CD4-positive, alpha-beta memory T cell (primary cell): ENCODE data around the gene UBR1. TPM values are rescaled to one million over a fixed set of nuclear protein-coding genes. Genes with fewer than 3 reads are reported as not detected.
"Not testable (repeated sequence)": the region's sequence is repeated elsewhere in the genome, so short reads cannot be mapped to it uniquely, and the experiment has no call there.

Experiments
- CTCF ChIA-PET: fragments of 350-600 bp; sonication (Branson Sonifier 250); formaldehyde crosslinking; loops from one replicate; lab custom pipeline; 2021; ENCODE audit warnings: inconsistent platforms; ENCODE audit not compliant: partially characterized antibody; lab: Charles Lee
- POLR2A ChIA-PET: fragments of 350-600 bp; sonication (Branson Sonifier 250); formaldehyde crosslinking; loops from one replicate; lab custom pipeline; 2021; ENCODE audit not compliant: partially characterized antibody; lab: Charles Lee
- DNase-seq, 5 donors: peaks; one replicate each; pipeline versions ENCODE4 v3.0.0 to v3.0.0-alpha.2; 2020 to 2022; ENCODE audit warnings: mixed read lengths in 1 of 5
- H3K27ac ChIP-seq: one replicate; pipeline ENCODE4 v1.7.0; 2013; ENCODE audit warnings: low read depth, low read length
- H3K27me3 ChIP-seq: 2 replicates; pipeline ENCODE4 v1.7.0; 2013; ENCODE audit warnings: mild to moderate bottlenecking, low read length, moderate library complexity; ENCODE audit not compliant: insufficient read depth
- H3K36me3 ChIP-seq: 2 replicates; pipeline ENCODE4 v1.7.0; 2013; ENCODE audit warnings: mild to moderate bottlenecking, low read length, moderate library complexity; ENCODE audit not compliant: insufficient read depth
- H3K4me1 ChIP-seq: 2 replicates; pipeline ENCODE4 v1.7.0; 2013; ENCODE audit warnings: mild to moderate bottlenecking, low read length, moderate library complexity; ENCODE audit not compliant: insufficient read depth
- H3K4me3 ChIP-seq, 2 donors: one replicate each; pipeline ENCODE4 v1.7.0; 2013; ENCODE audit warnings: low read length in 2 of 2, mild to moderate bottlenecking in 1 of 2
- H3K9me3 ChIP-seq, 2 donors: one replicate each; pipeline ENCODE4 v1.7.0; 2013; ENCODE audit warnings: low read length in 2 of 2, control low read depth in 1 of 2; ENCODE audit not compliant: control insufficient read depth in 1 of 2
- H3K27ac Mint-ChIP-seq, 7 donors: one replicate each; pipeline ENCODE4 v1.8.0; 2020 to 2021; ENCODE audit warnings: mixed read lengths in 7 of 7, mild to moderate bottlenecking in 6 of 7, inconsistent platforms in 3 of 7, moderate library complexity in 3 of 7
- H3K27me3 Mint-ChIP-seq, 2 donors: one replicate each; pipeline ENCODE4 v1.8.0; 2020 to 2021; ENCODE audit warnings: mixed read lengths in 2 of 2
- H3K36me3 Mint-ChIP-seq, 2 donors: one replicate each; pipeline ENCODE4 v1.8.0; 2020 to 2021; ENCODE audit warnings: mixed read lengths in 2 of 2, inconsistent platforms in 1 of 2, mild to moderate bottlenecking in 1 of 2
- H3K4me1 Mint-ChIP-seq, 4 donors: one replicate each; pipeline ENCODE4 v1.8.0; 2020 to 2021; ENCODE audit warnings: mixed read lengths in 4 of 4, mild to moderate bottlenecking in 1 of 4
- H3K4me3 Mint-ChIP-seq, 8 donors: one replicate each; pipeline ENCODE4 v1.8.0; 2020 to 2021; ENCODE audit warnings: mixed read lengths in 8 of 8, mild to moderate bottlenecking in 7 of 8, moderate library complexity in 6 of 8, inconsistent platforms in 3 of 8
- H3K9me3 Mint-ChIP-seq, 8 donors: one replicate each; pipeline ENCODE4 v1.8.0; 2020 to 2021; ENCODE audit warnings: mixed read lengths in 8 of 8, mild to moderate bottlenecking in 5 of 8, inconsistent platforms in 3 of 8, moderate library complexity in 1 of 8
- intact Hi-C: fragments of 100-400 bp; cut with micrococcal nuclease; formaldehyde crosslinking; loops from one replicate; pipeline ENCODE4 v1.15.1; 2023
- polyA plus RNA-seq, 2 donors: library from polyadenylated mRNA; unstranded; fragments of 300-500 nt; fragmentation: Illumina TruSeq; gene quantifications; one replicate each; pipeline ENCODE4 v1.2.3, GENCODE V29; 2021
- total RNA-seq, 2 experiments: library from RNA; stranded (reverse); gene quantifications; one replicate each; pipeline ENCODE4 v1.2.3, GENCODE V29; 2021

UBR1 gene
- total and polyA plus RNA-seq, 4 experiments from 2014 or later: 12.9 to 50.6 (median 33.8) TPM

GRCh38 chr15:43006991-43007390 is 98.8 kb downstream of the UBR1 start:
- DNase-seq: no peak
- no peaks in the 10 kb centered on the region for H3K27me3 ChIP-seq
- ChIA-PET CTCF (no interaction called here), POLR2A (no interaction called here)
- no peak overlapping the region for H3K27ac ChIP-seq
- peaks cover 31% of the 10 kb centered on the region for H3K36me3 ChIP-seq
- Mint-ChIP-seq H3K9me3 (peaks cover 0 to 2% (median 0%) of the 10 kb centered on the region in 8 donors), H3K36me3 (peaks cover 49 to 53% of the 10 kb centered on the region in 2 donors), H3K27ac (no peak overlapping the region), H3K27me3 (no peaks in the 10 kb centered on the region), H3K4me1 (peaks cover 0 to 1% (median 0%) of the 10 kb centered on the region in 4 donors), H3K4me3 (no peak overlapping the region)
- intact Hi-C loops: no loop called here
- no peaks in the 10 kb centered on the region for H3K4me1 ChIP-seq
- H3K4me3 ChIP-seq: no peak overlapping the region
- H3K9me3 ChIP-seq: no peaks in the 10 kb centered on the region

- CTCF ChIA-PET, H3K4me1 Mint-ChIP-seq, H3K4me1 ChIP-seq, H3K27me3 ChIP-seq, intact Hi-C loops, DNase-seq, H3K4me3 ChIP-seq, H3K9me3 Mint-ChIP-seq, H3K4me3 Mint-ChIP-seq, H3K27ac ChIP-seq, POLR2A ChIA-PET, H3K27me3 Mint-ChIP-seq, H3K9me3 ChIP-seq, H3K27ac Mint-ChIP-seq: not testable (repeated sequence)
- H3K36me3 Mint-ChIP-seq: peaks cover 39 to 40% of the 10 kb centered on the region in 2 donors
- H3K36me3 ChIP-seq: peaks cover 27% of the 10 kb centered on the region
These were observed 100.8 kb downstream of the UBR1 start for GRCh38 chr15:43004886-43005595.

GRCh38 chr15:42999201-42999779 is 106.5 kb downstream of the UBR1 start:
- peak overlapping the region in 1 of 7 donors; percentile 55 for H3K27ac Mint-ChIP-seq
- intact Hi-C loops: no loop called here

GRCh38 chr15:42996871-42997270 is 109.0 kb downstream of the UBR1 start:
- no peak for DNase-seq
- Mint-ChIP-seq H3K27ac (no peak overlapping the region), H3K4me3 (no peak overlapping the region), H3K4me1 (peaks cover 0 to 2% (median under 1%) of the 10 kb centered on the region in 4 donors), H3K9me3 (no peaks in the 10 kb centered on the region), H3K27me3 (no peaks in the 10 kb centered on the region), H3K36me3 (peaks cover 27 to 45% of the 10 kb centered on the region in 2 donors)
- H3K27me3 ChIP-seq: no peaks in the 10 kb centered on the region
- ChIA-PET POLR2A (no interaction called here), CTCF (no interaction called here)
- H3K27ac ChIP-seq: no peak overlapping the region
- H3K36me3 ChIP-seq: no peaks in the 10 kb centered on the region
- H3K4me1 ChIP-seq: no peaks in the 10 kb centered on the region
- intact Hi-C loops: no loop called here
- H3K9me3 ChIP-seq: no peaks in the 10 kb centered on the region
- no peak overlapping the region for H3K4me3 ChIP-seq

More at GRCh38 chr15:42999201-42999779, 106.5 kb downstream of the UBR1 start:
- H3K27me3 ChIP-seq: no peaks in the 10 kb centered on the region
- peaks cover 0 to 4% (median under 1%) of the 10 kb centered on the region in 4 donors for H3K4me1 Mint-ChIP-seq
- DNase-seq: no peak
- no peak overlapping the region for H3K4me3 ChIP-seq
- no peaks in the 10 kb centered on the region for H3K4me1 ChIP-seq
- peaks cover 38 to 48% of the 10 kb centered on the region in 2 donors for H3K36me3 Mint-ChIP-seq
- POLR2A ChIA-PET: no interaction called here
- peaks cover 0 to 2% (median 0%) of the 10 kb centered on the region in 8 donors for H3K9me3 Mint-ChIP-seq
- no peak overlapping the region for H3K27ac ChIP-seq
- peaks cover 10% of the 10 kb centered on the region for H3K36me3 ChIP-seq
- CTCF ChIA-PET: no interaction called here
- H3K27me3 Mint-ChIP-seq: no peaks in the 10 kb centered on the region
- H3K9me3 ChIP-seq: no peaks in the 10 kb centered on the region
- no peak overlapping the region for H3K4me3 Mint-ChIP-seq

- H3K9me3 Mint-ChIP-seq: no peaks in the 10 kb centered on the region
- no peak for DNase-seq
- H3K36me3 Mint-ChIP-seq: peaks cover 30 to 50% of the 10 kb centered on the region in 2 donors
- Histone ChIP-seq H3K4me1 (no peaks in the 10 kb centered on the region), H3K9me3 (no peaks in the 10 kb centered on the region), H3K27me3 (no peaks in the 10 kb centered on the region), H3K36me3 (no peaks in the 10 kb centered on the region), H3K4me3 (no peak overlapping the region), H3K27ac (no peak overlapping the region)
- POLR2A ChIA-PET: no interaction called here
- peak overlapping the region in 1 of 7 donors; percentile 1 for H3K27ac Mint-ChIP-seq
- H3K4me3 Mint-ChIP-seq: no peak overlapping the region
- intact Hi-C loops: no loop called here
- CTCF ChIA-PET: no interaction called here
- peaks cover 0 to 3% (median under 1%) of the 10 kb centered on the region in 4 donors for H3K4me1 Mint-ChIP-seq
- H3K27me3 Mint-ChIP-seq: no peaks in the 10 kb centered on the region
These were observed 111.3 kb downstream of the UBR1 start for GRCh38 chr15:42994546-42994945.

GRCh38 chr15:42992626-42993025 is 113.2 kb downstream of the UBR1 start:
- no peaks in the 10 kb centered on the region for H3K9me3 Mint-ChIP-seq
- H3K27ac ChIP-seq: no peak overlapping the region
- no peaks in the 10 kb centered on the region for H3K27me3 Mint-ChIP-seq
- no peak for DNase-seq
- peaks cover 40 to 54% of the 10 kb centered on the region in 2 donors for H3K36me3 Mint-ChIP-seq
- H3K4me1 ChIP-seq: no peaks in the 10 kb centered on the region
- no peak overlapping the region for H3K4me3 Mint-ChIP-seq
- H3K27me3 ChIP-seq: no peaks in the 10 kb centered on the region
- H3K9me3 ChIP-seq: no peaks in the 10 kb centered on the region
- no peak overlapping the region for H3K4me3 ChIP-seq
- peaks cover 0 to 4% (median 1%) of the 10 kb centered on the region in 4 donors for H3K4me1 Mint-ChIP-seq
- intact Hi-C loops: no loop called here
- H3K27ac Mint-ChIP-seq: peak overlapping the region in 4 of 7 donors; percentile 19 to 52 (median 44)
- peaks cover 5% of the 10 kb centered on the region for H3K36me3 ChIP-seq
- ChIA-PET CTCF (no interaction called here), POLR2A (no interaction called here)

- no peak for DNase-seq
These were observed 119.0 kb downstream of the UBR1 start for GRCh38 chr15:42986693-42987342.

More at GRCh38 chr15:42986693-42987342, 119.0 kb downstream of the UBR1 start:
- Mint-ChIP-seq H3K36me3 (peaks cover 41 to 55% of the 10 kb centered on the region in 2 donors), H3K27ac (peak overlapping the region in 1 of 7 donors; percentile 18), H3K9me3 (no peaks in the 10 kb centered on the region), H3K4me3 (no peak overlapping the region), H3K4me1 (peaks cover 0 to 2% (median under 1%) of the 10 kb centered on the region in 4 donors), H3K27me3 (no peaks in the 10 kb centered on the region)
- H3K27ac ChIP-seq: no peak overlapping the region
- H3K4me3 ChIP-seq: no peak overlapping the region
- intact Hi-C loops: no loop called here
- no peaks in the 10 kb centered on the region for H3K27me3 ChIP-seq
- H3K4me1 ChIP-seq: no peaks in the 10 kb centered on the region
- CTCF ChIA-PET: no interaction called here
- H3K9me3 ChIP-seq: no peaks in the 10 kb centered on the region
- POLR2A ChIA-PET: no interaction called here
- H3K36me3 ChIP-seq: peaks cover 5% of the 10 kb centered on the region
